ENCODE measurements around the gene RUNX2.

The RUNX2 gene

GRCh38 chr6:45400021-45400420 is 71.9 kb downstream of the RUNX2 start:
- CTCF ChIA-PET = no interaction called here
- Histone ChIP-seq H3K4me1 (ENCODE audit: control insufficient read depth, insufficient read depth, low read length) (no peaks in the 10 kb centered on the region), H3K27ac (ENCODE audit: extremely low read depth, low read depth, low read length) (no peak overlapping the region), H3K36me3 (ENCODE audit: control insufficient read depth in 2 of 2, insufficient read depth in 1 of 2, low read length in 2 of 2) (no peaks in the 10 kb centered on the region), H3K9me3 (ENCODE audit: control insufficient read depth, insufficient read depth, low read depth, low read length) (no peaks in the 10 kb centered on the region), H3K4me3 (ENCODE audit: low read depth, low read length) (no peak overlapping the region)
- TF ChIP-seq ZNF776 (tag by site-specific recombination; IDR thresholded peaks at IDR 0.05; ENCODE audit: borderline replicate concordance) = no peak
- TF ChIP-seq SETDB1 (IDR thresholded peaks at IDR 0.05; ENCODE audit: insufficient read length, low read length) = no peak
- TF ChIP-seq PRDM1 (tag by site-specific recombination; IDR thresholded peaks at IDR 0.05) = 0 out of 2 replicates have a peak, but pooled peaks have one; percentile 8
- no peak for TF ChIP-seq ZXDB (tag by site-specific recombination; IDR thresholded peaks at IDR 0.05)
- no peak for TF ChIP-seq ZNF558 (tag by site-specific recombination; IDR thresholded peaks at IDR 0.05)
- TF ChIP-seq ZNF366 (tag by site-specific recombination; conservative IDR thresholded peaks at IDR 0.05) = peak; percentile 98
- TF ChIP-seq ZNF670 (tag by site-specific recombination; IDR thresholded peaks at IDR 0.05; ENCODE audit: low read depth) = 0 out of 2 replicates have a peak, but pooled peaks have one; percentile 38
- POLR2A ChIA-PET = no interaction called here

GRCh38 chr6:45411959-45412358 is 83.8 kb downstream of the RUNX2 start:
- H3K4me1 ChIP-seq (ENCODE audit: control insufficient read depth, insufficient read depth, low read length) = peaks cover 22% of the 10 kb centered on the region
- no peaks in the 10 kb centered on the region for H3K36me3 ChIP-seq (ENCODE audit: control insufficient read depth in 2 of 2, insufficient read depth in 1 of 2, low read length in 2 of 2)
- ChIA-PET POLR2A (no interaction called here), CTCF (interaction anchor here (0.6 to 0.8 kb wide), 4 partner anchors 9 to 330 kb away, joined by 3 to 4 read pairs (median 3); partner anchors contain the start of gene SUPT3H)
- no peaks in the 10 kb centered on the region for H3K9me3 ChIP-seq (ENCODE audit: control insufficient read depth, insufficient read depth, low read depth, low read length)
- no peak overlapping the region for H3K27ac ChIP-seq (ENCODE audit: extremely low read depth, low read depth, low read length)
- no peak overlapping the region for H3K4me3 ChIP-seq (ENCODE audit: low read depth, low read length)
- no peak for TF ChIP-seq ZBTB49 (tag by site-specific recombination; IDR thresholded peaks at IDR 0.05; ENCODE audit: low read depth)
- peak; percentile 51 for TF ChIP-seq PRDM10 (tag by site-specific recombination; IDR thresholded peaks at IDR 0.05)
- TF ChIP-seq ZNF426 (tag by site-specific recombination; IDR thresholded peaks at IDR 0.05) = no peak
- TF ChIP-seq HIC1 (tag by site-specific recombination; IDR thresholded peaks at IDR 0.05) = no peak
- TF ChIP-seq ZNF138 (tag by site-specific recombination; IDR thresholded peaks at IDR 0.05; ENCODE audit: borderline replicate concordance) = no peak
- TF ChIP-seq ZNF19 (tag by site-specific recombination; IDR thresholded peaks at IDR 0.05; ENCODE audit: low read depth) = no peak
- TF ChIP-seq KLF10 (tag by site-specific recombination; IDR thresholded peaks at IDR 0.05) = no peak
- no peak for TF ChIP-seq ZNF670 (tag by site-specific recombination; IDR thresholded peaks at IDR 0.05; ENCODE audit: low read depth)
- TF ChIP-seq TSHZ1 (tag by site-specific recombination; IDR thresholded peaks at IDR 0.05; ENCODE audit: borderline replicate concordance) = no peak
- no peak for TF ChIP-seq ZNF664 (tag by site-specific recombination; IDR thresholded peaks at IDR 0.05)
- TF ChIP-seq ZNF548 (tag by site-specific recombination; IDR thresholded peaks at IDR 0.05) = peak; percentile 44; the same call in 1 of the 2 replicates
- no peak for TF ChIP-seq ZNF704 (tag by site-specific recombination; IDR thresholded peaks at IDR 0.05)
- no peak for TF ChIP-seq ZNF621 (tag by site-specific recombination; IDR thresholded peaks at IDR 0.05)
- no peak for TF ChIP-seq ZNF521 (tag by site-specific recombination; IDR thresholded peaks at IDR 0.05)
- TF ChIP-seq ZNF394 (tag by site-specific recombination; IDR thresholded peaks at IDR 0.05; ENCODE audit: borderline replicate concordance) = peak; percentile 26; the same call in 1 of the 2 replicates
- no peak for TF ChIP-seq ZNF2 (tag by site-specific recombination; IDR thresholded peaks at IDR 0.05)
